Testis (tissue), 3 donors: ENCODE data around the gene PHLDA3. TPM values are rescaled to one million over a fixed set of nuclear protein-coding genes. Genes with fewer than 3 reads are reported as not detected.

Experiments used
- DNase-seq: peaks from one replicate; pipeline ENCODE4 v3.0.0-alpha.2; 2019
- H3K27ac ChIP-seq, 2 donors: fragments of 200-600 bp; sonication (generic); one replicate each; pipeline ENCODE4 v1.5.1; 2019
- H3K27me3 ChIP-seq: fragments of 200-600 bp; sonication (generic); one replicate; pipeline ENCODE4 v1.5.1; 2019
- H3K36me3 ChIP-seq: fragments of 200-600 bp; sonication (generic); one replicate; pipeline ENCODE4 v1.5.1; 2017; ENCODE audit warnings: low read depth; ENCODE audit errors: missing control alignments
- H3K4me1 ChIP-seq: fragments of 200-600 bp; sonication (generic); one replicate; pipeline ENCODE4 v1.5.1; 2019
- H3K4me3 ChIP-seq, 2 donors: fragments of 200-600 bp; sonication (generic); one replicate each; pipeline ENCODE4 v1.5.1; 2017 to 2019
- H3K9me3 ChIP-seq: fragments of 200-600 bp; sonication (generic); one replicate; pipeline ENCODE4 v1.5.1; 2017
- CTCF ChIP-seq, 3 experiments: fragments of 450-650 bp in 2 of 3; fragments of 200-600 bp in 1 of 3; sonication (generic) in 1 of 3; IDR thresholded peaks; one replicate each; pipeline ENCODE4 v1.5.1; 2016 to 2019; ENCODE audit warnings: antibody characterized with exemption in 3 of 3, mild to moderate bottlenecking in 2 of 3, moderate library complexity in 1 of 3
- POLR2A ChIP-seq: fragments of 450-650 bp; IDR thresholded peaks from one replicate; pipeline ENCODE4 v1.6.1; 2017; ENCODE audit warnings: antibody characterized with exemption, mild to moderate bottlenecking, moderate library complexity
- WGBS, 2 donors: methylation state at CpG; one replicate each; pipeline ENCODE4 v1.1.5; 2018; 5-methylcytosine and 5-hydroxymethylcytosine counted together
- intact Hi-C: fragments of 100-400 bp; cut with DNase I; formaldehyde crosslinking; loops from one replicate; pipeline ENCODE4 v1.15.1; 2023; ENCODE audit warnings: low total_unique reads
- polyA plus RNA-seq: library from polyadenylated mRNA; stranded (reverse); fragments of 350-450 nt; fragmentation: Illumina TruSeq; extraction: RNeasy Lipid Tissue Mini Kit (QIAGEN cat#74804); gene quantifications from one replicate; pipeline ENCODE4 v1.2.3, GENCODE V29; 2014; ENCODE audit warnings: low read depth, low replicate concordance; ENCODE audit not compliant: insufficient read depth
- total RNA-seq, 2 donors: library from RNA; depleted of rRNA; stranded (reverse); fragments of >200 nt; gene quantifications; one replicate each; pipeline ENCODE4 v1.2.3, GENCODE V29; 2016

Gene PHLDA3
- total and polyA plus RNA-seq, 3 donors from 2014 or later: 22.7 to 24.0 (median 23.1) TPM

- DNase-seq: peak; percentile 33
- H3K27ac ChIP-seq: no peak overlapping the region
- intact Hi-C loops: no loop called here
- H3K9me3 ChIP-seq: no peaks in the 10 kb centered on the region
- no peaks in the 10 kb centered on the region for H3K4me1 ChIP-seq
- H3K36me3 ChIP-seq: no peaks in the 10 kb centered on the region
- H3K4me3 ChIP-seq: no peak overlapping the region
- H3K27me3 ChIP-seq: no peaks in the 10 kb centered on the region
- TF ChIP-seq CTCF (IDR thresholded peaks at IDR 0.05): no peak
- 59 to 69% methylated on average over 3 of the region's 3 CpGs for WGBS, 2 donors
Observed at GRCh38 chr1:201471772-201472171, 2.8 kb upstream of the PHLDA3 start.

- Histone ChIP-seq H3K27me3 (no peaks in the 10 kb centered on the region), H3K36me3 (no peaks in the 10 kb centered on the region), H3K4me3 (no peak overlapping the region), H3K9me3 (no peaks in the 10 kb centered on the region), H3K4me1 (no peaks in the 10 kb centered on the region), H3K27ac (no peak overlapping the region)
- no peak for DNase-seq
- intact Hi-C loops: no loop called here
- TF ChIP-seq CTCF (IDR thresholded peaks at IDR 0.05) (no peak), POLR2A (no peak)
- WGBS, 2 donors: 29 to 65% methylated on average over 2 to 4 of the region's 4 CpGs
Observed at GRCh38 chr1:201470581-201470980, 1.6 kb upstream of the PHLDA3 start.

GRCh38 chr1:201469645-201470074 lies 672 bp upstream of the PHLDA3 start:
- H3K4me3 ChIP-seq: peak overlapping the region; percentile 74 to 81
- H3K9me3 ChIP-seq: no peaks in the 10 kb centered on the region
- intact Hi-C loops: no loop called here
- no peaks in the 10 kb centered on the region for H3K27me3 ChIP-seq
- no peaks in the 10 kb centered on the region for H3K36me3 ChIP-seq
- no peaks in the 10 kb centered on the region for H3K4me1 ChIP-seq
- DNase-seq: no peak
- WGBS, 2 donors: 23 to 27% methylated on average over 10 to 16 of the region's 16 CpGs
- no peak overlapping the region for H3K27ac ChIP-seq
- TF ChIP-seq CTCF (IDR thresholded peaks at IDR 0.05): no peak
- TF ChIP-seq POLR2A: no peak

GRCh38 chr1:201468501-201468843 lies 516 bp downstream of the PHLDA3 start:
- 1% methylated on average over 43 of the region's 44 CpGs; no CpG with 5 or more reads in 1 of the 2 donors for WGBS, 2 donors
- H3K9me3 ChIP-seq: no peaks in the 10 kb centered on the region

More at GRCh38 chr1:201468501-201468843, 516 bp downstream of the PHLDA3 start:
- Histone ChIP-seq H3K4me1 (no peaks in the 10 kb centered on the region), H3K36me3 (no peaks in the 10 kb centered on the region), H3K27ac (peak overlapping the region; percentile 78 to 94), H3K27me3 (no peaks in the 10 kb centered on the region), H3K4me3 (peak overlapping the region; percentile 74 to 81)
- intact Hi-C loops: no loop called here
- no peak for TF ChIP-seq POLR2A
- TF ChIP-seq CTCF (IDR thresholded peaks at IDR 0.05): no peak
- DNase-seq: peak; percentile 43
